ENCODE data around the gene PNRC2.
"Not testable (repeated sequence)": the region's sequence is repeated elsewhere in the genome, so short reads cannot be mapped to it uniquely, and the experiment has no call there.

Gene PNRC2

DNA sequence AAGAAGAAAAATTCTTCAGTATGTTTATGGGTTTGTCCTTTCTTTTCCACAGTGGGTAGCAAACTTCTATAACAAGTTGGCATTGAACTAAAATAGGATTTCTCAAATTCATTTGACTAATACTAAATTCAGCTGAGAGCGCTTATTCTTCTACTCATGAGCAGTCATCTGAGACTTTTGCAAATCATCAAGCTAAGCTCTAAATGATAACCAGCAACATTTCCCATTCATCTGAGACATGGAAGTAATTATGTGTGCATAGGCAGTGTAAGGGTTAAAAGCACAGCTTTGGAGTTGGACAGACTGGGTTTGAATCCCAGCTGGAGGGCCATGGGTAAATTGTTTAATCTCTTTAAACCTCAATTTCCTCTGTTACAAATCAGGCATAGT is 28.1 kb upstream of the PNRC2 start:
- ChIA-PET CTCF (interaction anchor here (1.0 to 6.3 kb wide), 10 partner anchors 15 to 917 kb away, joined by 3 to 37 read pairs (median 6); no protein-coding TSS in a partner anchor), POLR2A (no interaction called here)
- DNase-seq (ENCODE audit: extremely low spot score): no peak
- no peak for TF ChIP-seq CTCF (IDR thresholded peaks at IDR 0.05; ENCODE audit: control extremely low read depth, extremely low read depth, low read depth, missing control alignments)

GRCh38 chr1:23936481-23937176 is 23.0 kb upstream of the PNRC2 start:
- no peak for DNase-seq (ENCODE audit: extremely low spot score)
- ChIA-PET CTCF (interaction anchor here (1.3 to 2.7 kb wide), 3 partner anchors 12 to 127 kb away, joined by 3 to 6 read pairs (median 6); no protein-coding TSS in a partner anchor), POLR2A (no interaction called here)
- no peak for TF ChIP-seq CTCF (IDR thresholded peaks at IDR 0.05; ENCODE audit: control extremely low read depth, extremely low read depth, low read depth, missing control alignments)

DNA sequence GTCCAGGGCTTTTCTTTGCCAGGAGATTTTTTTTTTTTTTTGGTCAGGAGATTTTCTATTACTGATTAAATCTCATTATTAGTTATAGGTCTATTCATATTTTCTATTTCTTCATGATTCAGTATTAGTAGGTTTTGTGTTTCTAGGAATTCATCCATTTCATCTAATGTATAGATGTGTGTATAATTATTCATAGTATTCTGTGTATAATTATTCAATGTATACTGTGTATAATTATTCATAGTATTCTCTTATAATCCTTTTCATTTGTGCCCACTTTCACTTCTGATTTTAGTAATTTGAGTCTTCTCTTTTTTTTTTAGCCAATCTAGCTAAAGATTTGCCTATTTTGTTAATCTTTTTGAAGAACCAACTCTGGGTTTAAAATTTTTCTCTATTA is 12.3 kb upstream of the PNRC2 start:
- POLR2A ChIA-PET: no interaction called here
- no peak for DNase-seq (ENCODE audit: extremely low spot score)
- no peak for TF ChIP-seq CTCF (IDR thresholded peaks at IDR 0.05; ENCODE audit: control extremely low read depth, extremely low read depth, low read depth, missing control alignments)
- CTCF ChIA-PET: interaction anchor here (1.0 to 1.6 kb wide), 3 partner anchors 9 to 31 kb away, joined by 4 read pairs; no protein-coding TSS in a partner anchor

DNA sequence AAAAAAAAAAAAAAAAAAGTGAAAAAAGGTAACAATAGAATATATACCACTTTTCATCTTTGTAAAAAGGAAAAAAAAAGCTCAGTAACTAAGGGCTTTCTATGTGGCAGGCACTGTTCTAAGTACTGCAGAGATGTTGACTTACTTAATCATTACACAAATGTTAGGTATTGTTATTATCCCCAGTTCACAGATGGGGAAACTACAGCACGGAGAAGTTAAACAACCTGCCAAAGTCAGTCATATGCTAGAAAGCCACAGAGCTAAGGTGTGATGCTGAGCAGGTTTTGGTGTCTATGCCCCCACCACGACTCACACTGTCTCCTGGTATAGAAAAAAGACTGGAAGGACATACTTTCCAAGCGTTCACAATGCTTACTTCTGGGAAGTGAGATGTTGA is 6.6 kb upstream of the PNRC2 start:
- TF ChIP-seq CTCF (IDR thresholded peaks at IDR 0.05; ENCODE audit: control extremely low read depth, extremely low read depth, low read depth, missing control alignments): no peak

DNA sequence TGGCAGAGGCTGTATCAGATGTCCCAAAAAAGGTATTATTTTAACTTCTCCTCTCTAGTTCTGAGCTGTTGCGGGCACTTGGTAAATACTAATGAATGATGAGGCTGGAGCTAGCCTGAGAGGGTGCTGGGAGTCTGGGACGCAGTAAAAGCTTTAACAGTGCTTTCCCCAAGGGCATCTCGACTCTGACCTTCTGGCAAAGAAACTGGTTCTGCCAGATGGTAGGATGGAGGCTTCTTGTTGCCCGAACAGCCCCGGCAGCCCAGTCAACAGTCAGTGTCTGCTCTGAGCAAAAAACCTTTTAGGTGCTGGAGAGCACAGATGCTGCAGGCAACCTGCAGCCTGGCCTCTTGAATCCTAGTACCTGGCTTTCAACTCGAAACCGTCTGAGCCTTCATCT is 2.5 kb upstream of the PNRC2 start:
- CTCF ChIA-PET: interaction anchor here (0.8 to 1.7 kb wide), 5 partner anchors 10 to 185 kb away, joined by 3 to 10 read pairs (median 5); no protein-coding TSS in a partner anchor
- POLR2A ChIA-PET: interaction anchor here (1.2 kb wide), 1 partner anchor 11 kb away, joined by 3 read pairs; no protein-coding TSS in a partner anchor
- no peak for DNase-seq (ENCODE audit: extremely low spot score)
- no peak for TF ChIP-seq CTCF (IDR thresholded peaks at IDR 0.05; ENCODE audit: control extremely low read depth, extremely low read depth, low read depth, missing control alignments)

More for the DNA sequence above, 6.6 kb upstream of the PNRC2 start:
- DNase-seq (ENCODE audit: extremely low spot score): no peak
- ChIA-PET POLR2A (interaction anchor here (0.6 kb wide), 1 partner anchor 175 kb away, joined by 7 read pairs; the partner anchor contains the start of gene PITHD1), CTCF (interaction anchor here (0.7 to 1.7 kb wide), 3 partner anchors 24 to 143 kb away, joined by 3 to 6 read pairs (median 3); no protein-coding TSS in a partner anchor)

DNA sequence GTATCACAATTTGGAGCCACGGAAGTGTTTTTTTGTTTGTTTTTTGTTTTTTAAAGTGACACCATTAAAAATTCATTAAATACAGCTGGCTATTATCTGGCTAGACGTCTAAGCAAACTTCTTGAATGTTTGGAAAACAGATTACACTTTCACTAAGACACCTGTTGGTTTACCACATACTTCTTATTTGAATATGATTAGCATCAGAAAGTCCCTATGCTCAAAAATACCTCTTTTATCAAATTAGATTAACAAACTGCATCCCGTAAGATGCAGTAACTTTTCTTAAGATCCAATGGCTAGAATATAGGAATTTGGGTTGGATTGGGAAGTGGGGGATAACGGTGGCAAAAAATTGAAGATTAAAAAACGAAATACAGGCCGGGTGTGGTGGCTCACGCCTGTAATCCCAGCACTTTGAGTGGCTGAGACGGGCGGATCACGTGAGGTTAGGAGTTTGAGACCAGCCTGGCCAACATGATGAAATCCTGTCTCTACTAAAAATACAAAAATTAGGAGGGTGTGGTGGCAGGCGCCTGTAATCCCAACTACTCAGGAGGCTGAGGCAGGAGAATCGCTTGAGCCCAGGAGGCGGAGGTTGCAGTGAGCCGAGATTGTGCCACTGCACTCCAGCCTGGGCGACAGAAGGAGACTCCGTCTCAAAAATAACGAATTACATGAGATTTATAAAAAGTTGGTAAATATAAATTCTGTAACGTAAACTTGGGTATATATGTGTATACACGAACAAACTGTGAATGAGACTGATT is 1.4 kb upstream of the PNRC2 start:
- not testable (repeated sequence) for DNase-seq (ENCODE audit: extremely low spot score)
- ChIA-PET CTCF (interaction anchor here (1.0 to 1.7 kb wide), 2 partner anchors 42 to 148 kb away, joined by 3 to 10 read pairs; no protein-coding TSS in a partner anchor), POLR2A (interaction anchor here (0.7 kb wide), 2 partner anchors 85 to 136 kb away, joined by 4 to 5 read pairs; no protein-coding TSS in a partner anchor)

All from GM10248 (cell line).